PFSK-1 (cell line): ENCODE results near the gene CDH2.

Source experiments
- POLR2AphosphoS5 ChIP-seq: IDR thresholded peaks from 2 replicates; pipeline ENCODE4 v1.6.1; 2012; ENCODE audit warnings: low read depth, mild to moderate bottlenecking, control low read depth, low read length, moderate library complexity
- REST ChIP-seq, 2 experiments: IDR thresholded peaks; 2 replicates each; pipeline versions ENCODE4 v1.6.1 to v1.8.0; 2011 to 2012; ENCODE audit warnings: low read depth in 2 of 2, low read length in 2 of 2, control low read depth in 1 of 2, inconsistent platforms in 1 of 2, mild to moderate bottlenecking in 1 of 2, moderate library complexity in 1 of 2; ENCODE audit not compliant: insufficient read depth in 1 of 2
- SIN3A ChIP-seq: IDR thresholded peaks from 2 replicates; pipeline ENCODE4 v1.6.1; 2012; ENCODE audit warnings: mild to moderate bottlenecking, low read length, moderate library complexity, borderline replicate concordance; ENCODE audit not compliant: insufficient read depth
- TAF1 ChIP-seq: IDR thresholded peaks from 2 replicates; pipeline ENCODE4 v1.6.1; 2012; ENCODE audit warnings: low read length, control low read depth, borderline replicate concordance; ENCODE audit not compliant: insufficient read depth

- TF ChIP-seq SIN3A: peak; percentile 88; the same call in 1 of the 2 replicates
- TF ChIP-seq TAF1: no peak
- peak; percentile 62 to 90; a peak in 3 of 4 replicates for TF ChIP-seq REST (IDR thresholded peaks at IDR 0.05; ENCODE audit: insufficient read depth in 1 of 2, low read depth in 2 of 2, low read length in 2 of 2)
- TF ChIP-seq POLR2AphosphoS5: no peak
These were observed 61.8 kb downstream of the CDH2 start for GRCh38 chr18:28115149-28115550.
